Measurements from ENCODE around the gene ACP7. TPM values are rescaled to one million over a fixed set of nuclear protein-coding genes. Genes with fewer than 3 reads are reported as not detected.

Gene ACP7
- total RNA-seq, 4 donors from 2014 or later: 0.90 to 3.1 (median 1.6) TPM

GRCh38 chr19:39158646-39159260, 74.6 kb downstream of the ACP7 start:
- no peak for DNase-seq (ENCODE audit: low spot score in 2 of 2)
- TF ChIP-seq CTCF (IDR thresholded peaks at IDR 0.05) (no peak), EP300 (IDR thresholded peaks at IDR 0.05) (no peak), POLR2A (IDR thresholded peaks at IDR 0.05) (no peak)
- H3K9me3 ChIP-seq: no peaks in the 10 kb centered on the region
- peaks cover 0 to 7% (median 0%) of the 10 kb centered on the region in 3 donors for H3K36me3 ChIP-seq
- H3K4me1 ChIP-seq: peaks cover 0 to 91% (median 34%) of the 10 kb centered on the region in 4 donors
- WGBS, 2 donors: 76% methylated on average over 12 of the region's 12 CpGs
- H3K4me3 ChIP-seq: no peak overlapping the region
- H3K27ac ChIP-seq: no peak overlapping the region
- no peaks in the 10 kb centered on the region for H3K27me3 ChIP-seq

GRCh38 chr19:39160523-39160861, 76.3 kb downstream of the ACP7 start:
- H3K27me3 ChIP-seq: no peaks in the 10 kb centered on the region
- H3K36me3 ChIP-seq: peaks cover 0 to 7% (median 0%) of the 10 kb centered on the region in 3 donors
- H3K4me3 ChIP-seq: no peak overlapping the region
- DNase-seq (ENCODE audit: low spot score in 2 of 2): peak; percentile 42 to 58
- H3K9me3 ChIP-seq: no peaks in the 10 kb centered on the region
- 41 to 56% methylated on average over 8 of the region's 8 CpGs for WGBS, 2 donors
- peaks cover 0 to 81% (median 30%) of the 10 kb centered on the region in 4 donors for H3K4me1 ChIP-seq
- TF ChIP-seq POLR2A (IDR thresholded peaks at IDR 0.05) (no peak), CTCF (IDR thresholded peaks at IDR 0.05) (no peak), EP300 (IDR thresholded peaks at IDR 0.05) (no peak)
- H3K27ac ChIP-seq: peak overlapping the region in 2 of 4 donors; percentile 2 to 73

Other genes with a start within 250 kb of the ACP7 start
- 100 to 1,000 TPM; 170 to 205 (median 179) TPM for gene HNRNPL, start 234.4 kb upstream of the ACP7 start, total RNA-seq
- gene RINL, start 206.1 kb upstream of the ACP7 start, total RNA-seq: 10 to 100 TPM in 2 of 4 donors, 1 to 10 TPM in 2; 8.4 to 28.8 (median 11.6) TPM
- 100 to 1,000 TPM; 108 to 154 (median 129) TPM for gene SIRT2, start 184.8 kb upstream of the ACP7 start, total RNA-seq
- gene NFKBIB, start 184.4 kb upstream of the ACP7 start, total RNA-seq: 10 to 100 TPM; 16.0 to 33.0 (median 25.2) TPM
- not detected for gene CCER2, start 172.2 kb upstream of the ACP7 start, total RNA-seq
- 10 to 100 TPM; 12.7 to 21.6 (median 15.8) TPM for gene SARS2, start 153.6 kb upstream of the ACP7 start, total RNA-seq
- 10 to 100 TPM; 29.9 to 43.9 (median 33.1) TPM for gene MRPS12, start 153.4 kb upstream of the ACP7 start, total RNA-seq
- 10 to 100 TPM; 31.9 to 59.6 (median 54.0) TPM for gene FBXO17, start 108.6 kb upstream of the ACP7 start, total RNA-seq
- 1 to 10 TPM; 3.6 to 8.0 (median 5.9) TPM for gene FBXO27, start 51.8 kb upstream of the ACP7 start, total RNA-seq
- gene PAK4, start 41.4 kb downstream of the ACP7 start, total RNA-seq: 10 to 100 TPM; 22.9 to 45.1 (median 32.3) TPM
- not detected for gene NCCRP1, start 112.6 kb downstream of the ACP7 start, total RNA-seq
- 1 to 10 TPM in 2 of 4 donors, not detected in 2; 1.3 to 6.0 TPM for gene SYCN, start 119.9 kb downstream of the ACP7 start, total RNA-seq
- gene IFNL3, start 160.6 kb downstream of the ACP7 start, total RNA-seq: not detected
- not detected for gene IFNL4, start 164.5 kb downstream of the ACP7 start, total RNA-seq
- gene IFNL2, start 184.0 kb downstream of the ACP7 start, total RNA-seq: not detected
- not detected for gene IFNL1, start 212.0 kb downstream of the ACP7 start, total RNA-seq
- 1 to 10 TPM in 2 of 4 donors, under 1 TPM in 2; 0.30 to 2.4 (median 1.4) TPM for gene LRFN1, start 236.5 kb downstream of the ACP7 start, total RNA-seq